HG03045 (cell line): ENCODE measurements around the gene KAT2B.

Experiments used
- ATAC-seq: cut with Tn5 transposase; IDR thresholded peaks from one replicate; pipeline ENCODE4 v1.9.1; 2021; ENCODE audit warnings: mild to moderate bottlenecking, moderate library complexity; ENCODE audit not compliant: unreplicated experiment

KAT2B gene

GRCh38 chr3:20095470-20095869 is 55.2 kb downstream of the KAT2B start:
- ATAC-seq, result no peak

GRCh38 chr3:20096135-20096685 is 56.0 kb downstream of the KAT2B start:
- ATAC-seq, result no peak

GRCh38 chr3:20097015-20097414 is 56.8 kb downstream of the KAT2B start:
- no peak for ATAC-seq

- ATAC-seq, result no peak
Measured at GRCh38 chr3:20099060-20099459, 58.8 kb downstream of the KAT2B start.

- no peak for ATAC-seq
Measured at GRCh38 chr3:20100151-20100550, 59.9 kb downstream of the KAT2B start.

- ATAC-seq, result no peak
Measured at GRCh38 chr3:20101041-20101440, 60.8 kb downstream of the KAT2B start.

- peak; percentile 30 for ATAC-seq
Measured at GRCh38 chr3:20103731-20104130, 63.5 kb downstream of the KAT2B start.

GRCh38 chr3:20104167-20104661 is 64.0 kb downstream of the KAT2B start:
- peak; percentile 64 for ATAC-seq

GRCh38 chr3:20105513-20106280 is 65.5 kb downstream of the KAT2B start:
- no peak for ATAC-seq

- ATAC-seq, result no peak
Measured at GRCh38 chr3:20107722-20108121, 67.5 kb downstream of the KAT2B start.

GRCh38 chr3:20108869-20109268 is 68.6 kb downstream of the KAT2B start:
- no peak for ATAC-seq

- ATAC-seq, result no peak
Measured at GRCh38 chr3:20110826-20111225, 70.6 kb downstream of the KAT2B start.

GRCh38 chr3:20111836-20112235 is 71.6 kb downstream of the KAT2B start:
- no peak for ATAC-seq

- ATAC-seq, result no peak
Measured at GRCh38 chr3:20121088-20121487, 80.8 kb downstream of the KAT2B start.

- no peak for ATAC-seq
Measured at GRCh38 chr3:20123131-20123652, 82.9 kb downstream of the KAT2B start.

GRCh38 chr3:20125289-20125688 is 85.0 kb downstream of the KAT2B start:
- no peak for ATAC-seq

GRCh38 chr3:20125897-20126296 is 85.7 kb downstream of the KAT2B start:
- peak; percentile 99 for ATAC-seq

GRCh38 chr3:20128358-20128757 is 88.1 kb downstream of the KAT2B start:
- no peak for ATAC-seq

GRCh38 chr3:20130106-20130505 is 89.9 kb downstream of the KAT2B start:
- ATAC-seq, result no peak

- ATAC-seq, result no peak
Measured at GRCh38 chr3:20136231-20136630, 96.0 kb downstream of the KAT2B start.

- ATAC-seq, result no peak
Measured at GRCh38 chr3:20137647-20138046, 97.4 kb downstream of the KAT2B start.

- ATAC-seq, result no peak
Measured at GRCh38 chr3:20140881-20141280, 100.6 kb downstream of the KAT2B start.
